GM12874 (cell line): ENCODE data around the gene GRXCR2.

ENCODE experiments used
- CTCF ChIP-seq: IDR thresholded peaks from 2 replicates; pipeline ENCODE4 v1.5.1; 2011; ENCODE audit warnings: low read depth, mild to moderate bottlenecking, control low read depth, low read length, moderate library complexity; ENCODE audit not compliant: insufficient read depth

GRXCR2 gene

GRCh38 chr5:145858959-145859358 is 13.9 kb downstream of the GRXCR2 start:
- TF ChIP-seq CTCF, result no peak

- TF ChIP-seq CTCF, result no peak
These were observed 16.5 kb downstream of the GRXCR2 start for GRCh38 chr5:145856285-145856818.

DNA sequence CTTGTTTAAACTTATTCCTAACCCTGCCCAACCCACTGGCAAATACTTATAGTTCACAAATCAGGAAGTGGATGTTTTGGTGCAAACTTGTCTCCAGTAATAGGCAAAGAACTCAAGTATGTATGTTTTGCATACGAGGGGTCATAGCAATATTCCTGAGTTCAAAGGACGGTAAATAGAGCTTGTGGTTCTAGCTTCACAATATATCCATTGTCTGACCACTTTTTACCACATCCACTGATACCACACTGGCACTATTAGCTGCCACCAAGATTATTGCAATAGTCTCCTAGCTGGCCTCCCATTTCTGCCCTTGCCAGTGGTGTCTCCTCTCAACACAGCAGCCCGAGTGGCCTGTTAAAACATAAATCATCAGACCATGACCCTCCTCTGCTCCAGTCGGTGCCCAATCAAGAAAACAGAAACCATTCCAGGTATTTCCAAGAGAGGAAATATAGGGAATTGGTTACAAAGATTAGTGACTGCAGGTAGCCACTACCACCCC is 17.0 kb downstream of the GRXCR2 start:
- TF ChIP-seq CTCF, result no peak

- no peak for TF ChIP-seq CTCF
These were observed 18.1 kb downstream of the GRXCR2 start for GRCh38 chr5:145854651-145855258.

DNA sequence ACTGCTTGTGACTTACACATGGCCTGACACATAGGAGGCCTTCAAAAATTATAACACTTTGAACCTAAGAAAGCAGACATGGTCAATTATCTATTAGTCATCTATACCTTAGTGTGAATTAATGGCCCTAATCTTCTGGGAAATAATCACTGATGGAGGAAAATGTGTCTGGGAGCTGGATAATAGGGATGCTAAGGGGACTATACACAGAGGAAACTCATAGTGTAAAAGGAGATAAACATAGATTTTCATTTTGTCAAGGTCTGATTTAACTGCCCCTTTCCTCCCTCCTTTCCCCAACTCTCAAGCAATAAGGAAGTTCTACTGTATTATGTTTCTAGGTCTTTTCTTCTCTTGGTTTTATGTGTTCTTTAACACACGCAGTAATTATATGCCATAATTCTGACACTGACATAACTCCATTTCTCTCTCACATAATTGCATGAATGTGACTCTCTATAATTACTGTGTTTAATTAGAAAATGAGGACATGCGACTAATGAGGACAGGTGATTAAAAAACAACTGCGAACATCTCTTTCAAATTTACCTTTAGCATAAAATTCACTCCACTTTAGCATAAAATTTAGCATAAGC is 18.9 kb downstream of the GRXCR2 start:
- TF ChIP-seq CTCF, result no peak

GRCh38 chr5:145852990-145853389 is 19.8 kb downstream of the GRXCR2 start:
- no peak for TF ChIP-seq CTCF

DNA sequence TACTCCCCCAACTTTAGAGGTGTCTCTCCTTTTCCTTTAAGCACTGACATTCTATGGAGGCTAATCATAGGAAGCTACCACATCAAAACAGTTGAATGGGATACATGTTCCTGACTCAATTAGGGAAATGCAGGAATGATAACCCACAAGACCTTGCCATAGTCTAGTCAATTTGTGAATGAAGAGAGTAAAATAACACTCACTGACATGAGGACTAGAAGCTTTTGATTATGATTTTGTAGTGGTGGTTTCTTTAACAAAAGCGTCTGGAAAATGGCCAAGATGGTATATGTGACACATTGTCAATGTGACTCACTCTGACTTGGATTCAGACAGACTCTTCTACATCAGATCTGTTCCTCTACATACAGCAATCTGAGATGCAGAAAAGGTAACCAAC is 24.0 kb downstream of the GRXCR2 start:
- TF ChIP-seq CTCF, result no peak
